ENCODE results near the gene MIOS.
"Not testable (repeated sequence)": the region's sequence is repeated elsewhere in the genome, so short reads cannot be mapped to it uniquely, and the experiment has no call there.

MIOS gene

GRCh38 chr7:7651479-7651878, 84.8 kb downstream of the MIOS start:
- H3K4me3 ChIP-seq (ENCODE audit: low read length) = no peak overlapping the region
- DNase-seq (ENCODE audit: low read depth) = no peak
- TF ChIP-seq CTCF (IDR thresholded peaks at IDR 0.05; ENCODE audit: insufficient read depth, low read depth, low read length, missing control alignments) = no peak

DNA sequence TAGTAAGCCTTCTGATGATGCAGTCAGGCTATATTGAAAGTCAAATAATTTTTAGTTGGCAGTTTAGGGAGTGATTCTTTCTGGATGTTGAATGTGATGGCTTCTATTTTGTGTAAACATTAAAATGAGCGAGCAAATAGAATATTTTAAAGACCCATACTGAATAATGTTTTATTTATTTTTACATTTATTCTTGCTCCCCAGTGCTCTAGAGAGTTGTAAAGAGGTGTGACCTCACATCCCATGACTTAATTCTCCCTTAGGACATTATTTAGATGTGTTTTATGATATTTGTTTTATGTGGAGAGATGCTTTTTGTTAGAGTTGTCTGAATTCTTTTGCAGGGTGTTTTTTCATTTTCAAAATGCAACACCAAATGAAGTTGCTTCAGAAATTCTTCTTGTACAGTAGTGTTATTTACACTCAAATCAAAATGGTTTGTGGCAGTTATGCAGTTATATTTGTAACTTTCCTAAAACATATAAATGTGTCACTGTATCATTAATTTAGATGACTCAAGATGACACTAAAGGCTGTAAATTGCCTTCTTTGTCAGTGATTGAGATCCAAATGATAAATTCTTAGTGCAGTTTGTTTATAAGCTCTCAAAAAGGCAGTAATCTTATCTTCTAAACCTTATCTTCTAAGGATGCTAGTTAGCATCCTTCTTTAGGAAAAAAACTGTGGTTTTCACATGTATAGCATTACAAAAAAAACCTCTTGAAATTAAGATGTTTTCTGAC, 86.3 kb downstream of the MIOS start:
- TF ChIP-seq CTCF (IDR thresholded peaks at IDR 0.05; ENCODE audit: insufficient read depth, low read depth, low read length, missing control alignments) = no peak
- no peak for DNase-seq (ENCODE audit: low read depth)
- H3K4me3 ChIP-seq (ENCODE audit: low read length) = no peak overlapping the region

- DNase-seq (ENCODE audit: low read depth) = peak; percentile 33
- no peak overlapping the region for H3K4me3 ChIP-seq (ENCODE audit: low read length)
- peak; percentile 52 for TF ChIP-seq CTCF (IDR thresholded peaks at IDR 0.05; ENCODE audit: insufficient read depth, low read depth, low read length, missing control alignments)
These were observed 87.0 kb downstream of the MIOS start for GRCh38 chr7:7653593-7654187.

- no peak for DNase-seq (ENCODE audit: low read depth)
- H3K4me3 ChIP-seq (ENCODE audit: low read length) = no peak overlapping the region
- TF ChIP-seq CTCF (IDR thresholded peaks at IDR 0.05; ENCODE audit: insufficient read depth, low read depth, low read length, missing control alignments) = no peak
These were observed 88.5 kb downstream of the MIOS start for GRCh38 chr7:7654964-7655715.

GRCh38 chr7:7656459-7656858, 89.8 kb downstream of the MIOS start:
- DNase-seq (ENCODE audit: low read depth); H3K4me3 ChIP-seq (ENCODE audit: low read length): not testable (repeated sequence)

All from epithelial cell of esophagus (primary cell).